GM23338 (cell line): ENCODE data around the gene TFB1M. TPM values are rescaled to one million over a fixed set of nuclear protein-coding genes. Genes with fewer than 3 reads are reported as not detected.

Source experiments
- ATAC-seq: fragments of 200-7000 bp; cut with Tn5 transposase; 3 replicates; pipeline ENCODE4 v1.9.1; 2020
- DNase-seq: peaks from one replicate; pipeline ENCODE4 v3.0.0-alpha.2; 2015; ENCODE audit warnings: low spot score
- H2AFZ ChIP-seq: fragments of 200-600 bp; sonication (generic); 2 replicates; pipeline ENCODE4 v1.8.0; 2016; ENCODE audit warnings: antibody characterized with exemption, mild to moderate bottlenecking, moderate library complexity
- H3F3A ChIP-seq: fragments of 200-600 bp; sonication (generic); replicated peaks from 2 replicates; pipeline ENCODE4 v1.8.0; 2017; ENCODE audit warnings: antibody characterized with exemption, mixed run types, low read depth
- H3K27ac ChIP-seq: fragments of 200-600 bp; sonication (generic); 2 replicates; pipeline ENCODE4 v1.6.1; 2016; ENCODE audit warnings: low read depth
- H3K27me3 ChIP-seq: fragments of 200-600 bp; sonication (generic); 2 replicates; pipeline ENCODE4 v1.8.0; 2016; ENCODE audit warnings: mild to moderate bottlenecking, mixed run types, moderate library complexity; ENCODE audit not compliant: insufficient read depth
- H3K36me3 ChIP-seq: fragments of 200-600 bp; sonication (generic); 2 replicates; pipeline ENCODE4 v1.8.0; 2016; ENCODE audit warnings: mild to moderate bottlenecking; ENCODE audit not compliant: insufficient read depth
- H3K4me1 ChIP-seq: fragments of 200-600 bp; sonication (generic); 2 replicates; pipeline ENCODE4 v1.8.0; 2016; ENCODE audit warnings: mild to moderate bottlenecking, moderate library complexity; ENCODE audit not compliant: insufficient read depth
- H3K4me2 ChIP-seq: fragments of 200-600 bp; sonication (generic); 2 replicates; pipeline ENCODE4 v1.7.1; 2017; ENCODE audit warnings: mixed run types
- H3K4me3 ChIP-seq: fragments of 200-600 bp; sonication (generic); 2 replicates; pipeline ENCODE4 v1.6.1; 2016; ENCODE audit warnings: mixed run types
- H3K79me2 ChIP-seq: fragments of 200-600 bp; sonication (generic); replicated peaks from 2 replicates; pipeline ENCODE4 v1.8.0; 2017; ENCODE audit warnings: mild to moderate bottlenecking; ENCODE audit not compliant: insufficient read depth
- H3K9me2 ChIP-seq: fragments of 200-600 bp; sonication (generic); 2 replicates; pipeline ENCODE4 v1.8.0; 2017; ENCODE audit not compliant: insufficient read depth
- H4K20me1 ChIP-seq: fragments of 200-600 bp; sonication (generic); replicated peaks from 2 replicates; pipeline ENCODE4 v1.8.0; 2017; ENCODE audit warnings: mild to moderate bottlenecking; ENCODE audit not compliant: insufficient read depth
- H3K27ac Mint-ChIP-seq: 2 replicates; pipeline ENCODE4 v1.8.0; 2020; ENCODE audit warnings: inconsistent platforms, mild to moderate bottlenecking, moderate library complexity, mixed read lengths
- H3K27me3 Mint-ChIP-seq: 3 replicates; pipeline ENCODE4 v1.8.0; 2022; ENCODE audit warnings: low read depth, mild to moderate bottlenecking, moderate library complexity, mixed read lengths, inconsistent platforms; ENCODE audit not compliant: insufficient read depth, poor library complexity
- H3K36me3 Mint-ChIP-seq: 3 replicates; pipeline ENCODE4 v1.8.0; 2021; ENCODE audit warnings: low read depth, mild to moderate bottlenecking, inconsistent platforms, moderate library complexity, mixed read lengths
- H3K4me1 Mint-ChIP-seq: 3 replicates; pipeline ENCODE4 v1.8.0; 2020; ENCODE audit warnings: mild to moderate bottlenecking, inconsistent platforms, mixed read lengths
- H3K4me3 Mint-ChIP-seq: 3 replicates; pipeline ENCODE4 v1.8.0; 2021; ENCODE audit warnings: moderate library complexity, mild to moderate bottlenecking, inconsistent platforms, mixed read lengths
- H3K9me3 Mint-ChIP-seq: 3 replicates; pipeline ENCODE4 v1.8.0; 2020; ENCODE audit warnings: moderate library complexity, mild to moderate bottlenecking, inconsistent platforms, mixed read lengths
- CREB1 ChIP-seq: fragments of 250-450 bp; sonication (Bioruptor Pico); IDR thresholded peaks from 2 replicates; pipeline ENCODE4 v1.5.0; 2020; ENCODE audit warnings: low read depth, mild to moderate bottlenecking, moderate library complexity
- CTCF ChIP-seq, 2 experiments: fragments of 200-600 bp in 1 of 2; sonication (generic) in 1 of 2; conservative IDR thresholded peaks; 2 replicates each; pipeline versions ENCODE4 v1.5.1 to v1.6.1; 2016 to 2017; ENCODE audit warnings: antibody characterized with exemption in 2 of 2, low read depth in 2 of 2, mild to moderate bottlenecking in 2 of 2, moderate library complexity in 1 of 2
- ETS1 ChIP-seq: IDR thresholded peaks from 2 replicates; pipeline ENCODE4 v1.6.1; 2016; ENCODE audit warnings: antibody characterized with exemption
- EZH2 ChIP-seq: fragments of 200-600 bp; sonication (generic); IDR thresholded peaks from one replicate; pipeline ENCODE4 v1.8.0; 2017; ENCODE audit warnings: antibody characterized with exemption, mild to moderate bottlenecking, low read depth; ENCODE audit not compliant: unreplicated experiment
- EZH2phosphoT487 ChIP-seq: fragments of 200-600 bp; sonication (generic); IDR thresholded peaks from one replicate; pipeline ENCODE4 v1.8.1; 2018; ENCODE audit warnings: antibody characterized with exemption; ENCODE audit not compliant: unreplicated experiment
- STAT1 ChIP-seq: IDR thresholded peaks from one replicate; pipeline ENCODE4 v1.6.1; 2016; ENCODE audit warnings: antibody characterized with exemption; ENCODE audit not compliant: unreplicated experiment
- ZNF114 ChIP-seq: fragments of 250-450 bp; sonication (Bioruptor Pico); IDR thresholded peaks from 2 replicates; pipeline ENCODE4 v1.5.0; 2020; ENCODE audit warnings: mild to moderate bottlenecking, moderate library complexity
- ZNF462 ChIP-seq: fragments of 250-450 bp; sonication (Bioruptor Pico); IDR thresholded peaks from 2 replicates; pipeline ENCODE4 v1.5.0; 2020; ENCODE audit warnings: mild to moderate bottlenecking, moderate library complexity
- polyA plus RNA-seq: library from polyadenylated mRNA; unstranded; fragments of >200 nt; fragmentation: Nextera tagmentation; extraction: Ambion mirVana; gene quantifications from 2 replicates; pipeline ENCODE4 v1.2.1, GENCODE V29; 2016
- total RNA-seq: library from RNA; depleted of rRNA; stranded (reverse); fragments of >200 nt; shearing (Covaris generic); gene quantifications from 2 replicates; pipeline ENCODE4 v1.2.3, GENCODE V29; 2014

The TFB1M gene
- total and polyA plus RNA-seq, 2 experiments from 2014 or later = 51.1 to 66.9 TPM

GRCh38 chr6:155351273-155352129, 37.2 kb upstream of the TFB1M start (continued):
- TF ChIP-seq ETS1 = no peak
- no peak for TF ChIP-seq EZH2phosphoT487
- TF ChIP-seq EZH2 = no peak
- TF ChIP-seq ZNF462 (CRISPR knock-in tag) = no peak
- TF ChIP-seq STAT1 = no peak

- Histone ChIP-seq H4K20me1 (no peaks in the 10 kb centered on the region), H3K27ac (no peak overlapping the region), H3K27me3 (no peaks in the 10 kb centered on the region), H3F3A (no peaks in the 10 kb centered on the region), H2AFZ (no peak overlapping the region; the same call in 1 of the 2 replicates), H3K4me3 (no peak overlapping the region), H3K79me2 (no peaks in the 10 kb centered on the region), H3K36me3 (no peaks in the 10 kb centered on the region; the same call in 1 of the 2 replicates), H3K4me2 (no peak overlapping the region), H3K4me1 (no peaks in the 10 kb centered on the region), H3K9me2 (no peaks in the 10 kb centered on the region)
- H3K4me1 Mint-ChIP-seq = no peaks in the 10 kb centered on the region
- H3K4me3 Mint-ChIP-seq = no peak overlapping the region
- no peak for ATAC-seq
- DNase-seq = no peak
- H3K36me3 Mint-ChIP-seq = peaks cover 9% of the 10 kb centered on the region
- H3K27ac Mint-ChIP-seq = no peak overlapping the region
- H3K9me3 Mint-ChIP-seq = peaks cover 31% of the 10 kb centered on the region
- H3K27me3 Mint-ChIP-seq = peaks cover 6% of the 10 kb centered on the region
- TF ChIP-seq EZH2 = no peak
- no peak for TF ChIP-seq CREB1 (CRISPR knock-in tag)
- TF ChIP-seq ZNF114 (CRISPR knock-in tag) = no peak
- TF ChIP-seq CTCF (conservative IDR thresholded peaks at IDR 0.05; ENCODE audit: low read depth in 2 of 2) = no peak
- TF ChIP-seq ETS1 = no peak
- TF ChIP-seq STAT1 = no peak
Measured at GRCh38 chr6:155349956-155350355, 35.7 kb upstream of the TFB1M start.
